Body of pancreas (tissue), 4 donors: ENCODE measurements around the gene RNF32.

ENCODE experiments used
- POLR2A ChIP-seq, 3 donors: fragments of 450-650 bp; IDR thresholded peaks; one replicate each; pipeline ENCODE4 v1.6.1; 2016; ENCODE audit warnings: antibody characterized with exemption in 3 of 3, mild to moderate bottlenecking in 2 of 3
- TF ChIP-seq, protein P1 (sequence below), 7 experiments: fragments of 450-650 bp in 4 of 7; fragments of 200-600 bp in 3 of 7; sonication (generic) in 3 of 7; IDR thresholded peaks; one replicate each; pipeline ENCODE4 v1.5.1; 2016 to 2019; ENCODE audit warnings: antibody characterized with exemption in 7 of 7

DNA sequence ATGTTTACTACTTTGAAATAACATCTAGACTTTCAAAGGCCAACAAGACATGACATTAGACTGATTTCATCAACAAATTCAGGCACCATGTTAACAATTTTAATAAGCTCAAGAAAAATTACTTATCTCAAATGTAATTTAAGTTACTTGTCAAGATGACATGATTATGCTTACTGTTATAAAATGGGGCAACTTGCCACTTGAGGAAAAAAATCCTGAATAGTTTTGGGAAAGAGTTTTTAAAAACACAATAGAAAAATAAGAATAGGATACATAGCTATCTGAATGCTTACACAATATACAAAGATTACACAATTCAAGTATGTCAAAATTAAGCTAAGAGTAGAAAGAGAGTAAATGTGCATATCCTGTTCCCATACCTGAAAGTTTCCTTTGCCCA lies 85.4 kb downstream of the RNF32 start:
- TF ChIP-seq, protein P1, sequence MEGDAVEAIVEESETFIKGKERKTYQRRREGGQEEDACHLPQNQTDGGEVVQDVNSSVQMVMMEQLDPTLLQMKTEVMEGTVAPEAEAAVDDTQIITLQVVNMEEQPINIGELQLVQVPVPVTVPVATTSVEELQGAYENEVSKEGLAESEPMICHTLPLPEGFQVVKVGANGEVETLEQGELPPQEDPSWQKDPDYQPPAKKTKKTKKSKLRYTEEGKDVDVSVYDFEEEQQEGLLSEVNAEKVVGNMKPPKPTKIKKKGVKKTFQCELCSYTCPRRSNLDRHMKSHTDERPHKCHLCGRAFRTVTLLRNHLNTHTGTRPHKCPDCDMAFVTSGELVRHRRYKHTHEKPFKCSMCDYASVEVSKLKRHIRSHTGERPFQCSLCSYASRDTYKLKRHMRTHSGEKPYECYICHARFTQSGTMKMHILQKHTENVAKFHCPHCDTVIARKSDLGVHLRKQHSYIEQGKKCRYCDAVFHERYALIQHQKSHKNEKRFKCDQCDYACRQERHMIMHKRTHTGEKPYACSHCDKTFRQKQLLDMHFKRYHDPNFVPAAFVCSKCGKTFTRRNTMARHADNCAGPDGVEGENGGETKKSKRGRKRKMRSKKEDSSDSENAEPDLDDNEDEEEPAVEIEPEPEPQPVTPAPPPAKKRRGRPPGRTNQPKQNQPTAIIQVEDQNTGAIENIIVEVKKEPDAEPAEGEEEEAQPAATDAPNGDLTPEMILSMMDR (IDR thresholded peaks at IDR 0.05), result no peak
- no peak for TF ChIP-seq POLR2A (IDR thresholded peaks at IDR 0.05)
